Osteocyte (in vitro differentiated cells): ENCODE measurements around the gene PRODH2. TPM values are rescaled to one million over a fixed set of nuclear protein-coding genes. Genes with fewer than 3 reads are reported as not detected.

Experiments used
- DNase-seq: peaks from one replicate; pipeline ENCODE4 v3.0.0; 2021; ENCODE audit warnings: mixed read lengths; ENCODE audit not compliant: unreplicated experiment; ENCODE audit errors: extremely low spot score
- H3K27ac Mint-ChIP-seq: one replicate; pipeline ENCODE4 v1.8.0; 2021; ENCODE audit warnings: mild to moderate bottlenecking, mixed read lengths; ENCODE audit not compliant: unreplicated experiment
- H3K27me3 Mint-ChIP-seq: one replicate; pipeline ENCODE4 v1.8.0; 2021; ENCODE audit warnings: mixed read lengths; ENCODE audit not compliant: unreplicated experiment
- H3K36me3 Mint-ChIP-seq: one replicate; pipeline ENCODE4 v1.8.0; 2021; ENCODE audit warnings: mixed read lengths; ENCODE audit not compliant: unreplicated experiment
- H3K4me1 Mint-ChIP-seq: one replicate; pipeline ENCODE4 v1.8.0; 2021; ENCODE audit warnings: mixed read lengths; ENCODE audit not compliant: unreplicated experiment
- H3K4me3 Mint-ChIP-seq: one replicate; pipeline ENCODE4 v1.8.0; 2021; ENCODE audit warnings: mild to moderate bottlenecking, moderate library complexity, mixed read lengths; ENCODE audit not compliant: unreplicated experiment
- H3K9me3 Mint-ChIP-seq: one replicate; pipeline ENCODE4 v1.8.0; 2021; ENCODE audit warnings: mixed read lengths; ENCODE audit not compliant: unreplicated experiment
- total RNA-seq: library from RNA; stranded (reverse); gene quantifications from 2 replicates; pipeline ENCODE4 v1.2.1, GENCODE V29; 2021
- TF ChIP-seq, protein P1 (sequence below): fragments of 200-600 bp; sonication (generic); IDR thresholded peaks from 2 replicates; pipeline ENCODE4 v1.5.0; 2021; ENCODE audit warnings: antibody characterized with exemption, mild to moderate bottlenecking, moderate library complexity

Gene PRODH2
- total RNA-seq, 1 donor from 2014 or later, result not detected

DNA sequence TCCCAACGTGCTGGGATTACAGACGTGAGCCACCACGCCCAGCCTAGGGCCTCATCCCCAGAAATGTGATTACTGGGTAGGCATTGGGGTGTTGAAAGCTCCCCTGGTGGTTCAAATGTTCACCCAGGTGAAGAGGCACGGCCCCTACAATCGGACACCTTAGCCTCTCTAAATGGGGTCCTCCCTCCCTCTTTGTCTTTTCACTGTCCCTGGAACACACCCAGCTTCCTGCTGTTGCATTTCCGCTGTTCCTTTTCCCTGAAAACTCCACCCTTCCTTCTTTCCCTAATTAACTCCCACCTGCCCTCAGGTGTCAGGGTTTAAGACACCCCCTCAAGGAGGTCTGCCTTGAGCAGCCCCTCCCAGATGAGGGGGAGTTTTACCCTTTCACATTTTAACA is 3.6 kb upstream of the PRODH2 start:
- Mint-ChIP-seq H3K4me1 (no peaks in the 10 kb centered on the region), H3K36me3 (no peaks in the 10 kb centered on the region), H3K9me3 (no peaks in the 10 kb centered on the region), H3K27me3 (peaks cover 17% of the 10 kb centered on the region), H3K27ac (no peak overlapping the region), H3K4me3 (no peak overlapping the region)
- TF ChIP-seq, protein P1, sequence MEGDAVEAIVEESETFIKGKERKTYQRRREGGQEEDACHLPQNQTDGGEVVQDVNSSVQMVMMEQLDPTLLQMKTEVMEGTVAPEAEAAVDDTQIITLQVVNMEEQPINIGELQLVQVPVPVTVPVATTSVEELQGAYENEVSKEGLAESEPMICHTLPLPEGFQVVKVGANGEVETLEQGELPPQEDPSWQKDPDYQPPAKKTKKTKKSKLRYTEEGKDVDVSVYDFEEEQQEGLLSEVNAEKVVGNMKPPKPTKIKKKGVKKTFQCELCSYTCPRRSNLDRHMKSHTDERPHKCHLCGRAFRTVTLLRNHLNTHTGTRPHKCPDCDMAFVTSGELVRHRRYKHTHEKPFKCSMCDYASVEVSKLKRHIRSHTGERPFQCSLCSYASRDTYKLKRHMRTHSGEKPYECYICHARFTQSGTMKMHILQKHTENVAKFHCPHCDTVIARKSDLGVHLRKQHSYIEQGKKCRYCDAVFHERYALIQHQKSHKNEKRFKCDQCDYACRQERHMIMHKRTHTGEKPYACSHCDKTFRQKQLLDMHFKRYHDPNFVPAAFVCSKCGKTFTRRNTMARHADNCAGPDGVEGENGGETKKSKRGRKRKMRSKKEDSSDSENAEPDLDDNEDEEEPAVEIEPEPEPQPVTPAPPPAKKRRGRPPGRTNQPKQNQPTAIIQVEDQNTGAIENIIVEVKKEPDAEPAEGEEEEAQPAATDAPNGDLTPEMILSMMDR, result no peak
- no peak for DNase-seq

DNA sequence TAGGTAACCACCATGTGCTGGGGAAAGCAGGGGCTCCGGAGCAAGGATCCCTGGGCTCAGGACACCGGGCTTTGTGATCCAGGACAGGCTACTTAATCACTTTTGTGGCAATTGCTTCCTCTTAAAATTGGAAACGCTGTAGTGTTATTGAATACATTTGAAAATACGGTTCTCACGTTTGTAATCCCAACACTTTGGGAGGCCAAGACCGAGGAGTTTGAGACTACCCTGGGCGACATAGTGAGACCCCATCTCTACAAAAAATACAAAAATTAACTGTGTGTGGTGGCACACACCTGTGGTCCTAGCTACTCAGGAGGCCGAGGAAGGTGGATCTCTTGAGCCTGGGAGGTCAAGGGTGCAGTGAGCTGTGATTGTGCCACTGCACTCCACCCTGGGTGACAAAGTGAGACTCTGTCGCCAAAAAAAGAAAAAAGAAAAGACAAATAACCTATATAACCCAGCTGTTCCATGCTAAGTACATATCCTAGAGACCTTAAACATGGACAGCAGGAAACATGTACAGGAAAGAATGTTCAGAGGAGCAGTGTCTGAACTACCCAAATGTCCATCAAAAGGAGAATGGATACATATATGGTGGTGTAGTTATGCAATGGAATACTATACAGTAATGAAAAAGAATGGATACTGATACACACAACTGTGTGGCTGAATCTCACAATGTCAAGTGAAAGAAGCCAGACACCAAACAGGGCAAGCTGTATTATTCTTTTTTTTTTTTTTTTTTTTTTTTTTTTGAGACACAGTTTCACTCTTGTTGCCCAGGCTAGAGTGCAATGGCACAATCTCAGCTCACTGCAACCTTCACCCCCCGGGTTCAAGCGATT is 622 bp upstream of the PRODH2 start:
- no peak for DNase-seq
- Mint-ChIP-seq H3K36me3 (no peaks in the 10 kb centered on the region), H3K27ac (no peak overlapping the region), H3K9me3 (no peaks in the 10 kb centered on the region), H3K27me3 (peaks cover 17% of the 10 kb centered on the region), H3K4me1 (no peaks in the 10 kb centered on the region), H3K4me3 (no peak overlapping the region)
- TF ChIP-seq, protein P1, result no peak

DNA sequence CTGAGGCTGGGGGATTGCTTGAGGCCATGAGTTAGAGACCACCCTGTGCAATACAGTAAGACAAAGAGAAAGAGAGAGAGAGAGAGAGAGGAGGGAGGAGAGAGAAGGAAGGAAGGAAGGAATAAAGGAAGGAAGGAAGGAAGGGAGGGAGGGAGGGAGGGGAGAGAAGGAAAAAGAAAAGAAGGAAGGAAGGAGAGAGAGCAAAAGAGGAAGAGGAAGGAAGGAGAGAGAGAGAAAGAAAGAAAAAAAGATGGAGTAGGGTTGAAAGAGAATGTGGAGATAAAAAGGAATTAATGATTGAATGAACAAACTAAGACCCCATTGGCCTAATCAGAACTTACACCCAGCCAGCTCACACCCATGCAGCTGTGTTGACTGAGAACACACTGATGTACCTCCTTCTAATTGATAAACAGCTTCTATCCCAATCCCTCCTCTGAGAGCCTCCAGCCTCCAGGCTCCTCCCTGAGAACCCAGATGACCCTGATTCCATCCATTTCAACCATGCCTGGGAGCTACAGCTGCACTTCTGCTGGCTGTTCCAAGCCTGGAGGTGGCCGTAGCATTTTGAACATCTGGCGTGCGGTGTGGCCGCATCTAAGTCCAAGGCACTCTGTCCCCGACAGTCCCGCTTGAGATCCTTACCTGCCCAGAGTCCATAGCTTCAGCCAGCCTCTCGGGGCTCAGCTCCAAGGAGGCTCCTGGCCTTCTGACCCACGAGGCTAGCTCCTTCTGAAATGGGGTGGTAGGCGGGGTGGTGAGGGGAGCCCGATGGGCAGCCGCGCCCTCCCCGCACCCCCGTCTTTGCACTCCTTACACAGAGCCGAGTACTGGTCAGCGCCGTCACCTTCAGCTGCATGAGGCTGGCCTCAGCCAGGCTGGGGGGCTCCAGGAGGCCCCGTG is 1.1 kb downstream of the PRODH2 start:
- H3K4me1 Mint-ChIP-seq, result no peaks in the 10 kb centered on the region
- no peak overlapping the region for H3K27ac Mint-ChIP-seq
- no peak overlapping the region for H3K4me3 Mint-ChIP-seq
- DNase-seq, result no peak
- TF ChIP-seq, protein P1, result no peak
- peaks cover 21% of the 10 kb centered on the region for H3K27me3 Mint-ChIP-seq
- H3K9me3 Mint-ChIP-seq, result no peaks in the 10 kb centered on the region
- H3K36me3 Mint-ChIP-seq, result no peaks in the 10 kb centered on the region

DNA sequence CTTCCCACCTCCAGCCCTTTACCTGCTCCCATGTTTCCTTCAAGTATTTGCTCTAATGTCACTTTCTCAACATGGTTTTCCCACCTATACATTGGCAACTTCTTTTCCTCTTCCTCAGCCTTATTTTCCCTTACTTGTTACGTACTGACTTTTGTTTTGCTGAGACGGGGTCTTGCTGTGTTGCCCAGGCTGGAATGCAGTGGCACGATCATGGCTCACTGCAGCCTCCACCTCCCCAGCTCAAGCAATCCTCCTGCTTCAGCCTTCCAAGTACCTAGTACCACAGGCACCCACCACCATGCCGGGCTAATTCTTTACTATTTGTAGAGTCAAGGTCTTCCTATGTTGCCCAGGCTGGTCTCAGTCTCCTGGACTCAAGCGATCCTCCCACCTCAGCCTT is 5.0 kb downstream of the PRODH2 start:
- H3K9me3 Mint-ChIP-seq, result no peaks in the 10 kb centered on the region
- H3K27ac Mint-ChIP-seq, result no peak overlapping the region
- no peak overlapping the region for H3K4me3 Mint-ChIP-seq
- peaks cover 18% of the 10 kb centered on the region for H3K27me3 Mint-ChIP-seq
- H3K4me1 Mint-ChIP-seq, result no peaks in the 10 kb centered on the region
- TF ChIP-seq, protein P1, result no peak
- DNase-seq, result no peak
- no peaks in the 10 kb centered on the region for H3K36me3 Mint-ChIP-seq

DNA sequence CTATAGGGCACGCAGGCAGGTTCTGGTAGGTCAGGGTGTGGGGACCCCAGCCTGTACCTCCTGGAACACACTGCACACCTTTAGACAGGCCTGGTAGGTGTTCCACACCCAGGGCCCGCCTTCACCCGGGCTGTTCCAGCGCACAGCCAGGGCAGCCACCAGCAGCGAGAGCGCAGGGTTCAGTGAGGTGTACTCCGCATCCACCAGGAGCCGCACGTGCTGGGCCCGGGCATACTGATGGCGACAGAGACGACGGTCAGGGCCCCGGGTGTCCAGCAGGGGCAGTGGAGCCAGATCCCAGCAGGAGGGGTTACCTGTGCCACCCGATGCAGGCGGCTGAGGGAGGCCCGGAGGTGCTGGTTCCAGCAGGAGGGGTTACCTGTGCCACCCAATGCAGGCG is 6.0 kb downstream of the PRODH2 start:
- no peak for DNase-seq
- Mint-ChIP-seq H3K4me1 (no peaks in the 10 kb centered on the region), H3K9me3 (no peaks in the 10 kb centered on the region), H3K36me3 (no peaks in the 10 kb centered on the region), H3K27me3 (peaks cover 18% of the 10 kb centered on the region), H3K27ac (no peak overlapping the region), H3K4me3 (no peak overlapping the region)
- TF ChIP-seq, protein P1, result no peak
